Fibroblast of lung (primary cell): ENCODE results near the gene WDR90.

Experiments
- CTCF ChIP-seq, 2 donors: IDR thresholded peaks in 1 of 2; conservative IDR thresholded peaks in 1 of 2; 1 replicate in 1 of 2; 2 replicates in 1 of 2; pipeline ENCODE4 v1.5.1; 2011 to 2012; ENCODE audit warnings: low read length in 2 of 2, control low read depth in 1 of 2, inconsistent platforms in 1 of 2, low read depth in 1 of 2, mild to moderate bottlenecking in 1 of 2
- EZH2 ChIP-seq: IDR thresholded peaks from 2 replicates; pipeline ENCODE4 v1.5.1; 2012; ENCODE audit warnings: low read length, control low read depth, mild to moderate bottlenecking; ENCODE audit errors: missing control alignments

- TF ChIP-seq EZH2, result no peak
- peak in 1 of 2 donors; percentile 13 for TF ChIP-seq CTCF (conservative IDR thresholded peaks at IDR 0.05 in 1 of 2, IDR thresholded peaks at IDR 0.05 in 1 of 2; ENCODE audit: low read depth in 1 of 2, low read length in 2 of 2)
Measured at GRCh38 chr16:680967-681745, 32.0 kb downstream of the WDR90 start.
